Testis (tissue), 3 donors: Measurements from ENCODE around the gene ZNF853. TPM values are rescaled to one million over a fixed set of nuclear protein-coding genes. Genes with fewer than 3 reads are reported as not detected.

Experiments used
- DNase-seq: peaks from one replicate; pipeline ENCODE4 v3.0.0-alpha.2; 2019
- H3K27ac ChIP-seq, 2 donors: fragments of 200-600 bp; sonication (generic); one replicate each; pipeline ENCODE4 v1.5.1; 2019
- H3K27me3 ChIP-seq: fragments of 200-600 bp; sonication (generic); one replicate; pipeline ENCODE4 v1.5.1; 2019
- H3K36me3 ChIP-seq: fragments of 200-600 bp; sonication (generic); one replicate; pipeline ENCODE4 v1.5.1; 2017; ENCODE audit warnings: low read depth; ENCODE audit errors: missing control alignments
- H3K4me1 ChIP-seq: fragments of 200-600 bp; sonication (generic); one replicate; pipeline ENCODE4 v1.5.1; 2019
- H3K4me3 ChIP-seq, 2 donors: fragments of 200-600 bp; sonication (generic); one replicate each; pipeline ENCODE4 v1.5.1; 2017 to 2019
- H3K9me3 ChIP-seq: fragments of 200-600 bp; sonication (generic); one replicate; pipeline ENCODE4 v1.5.1; 2017
- POLR2A ChIP-seq: fragments of 450-650 bp; IDR thresholded peaks from one replicate; pipeline ENCODE4 v1.6.1; 2017; ENCODE audit warnings: antibody characterized with exemption, mild to moderate bottlenecking, moderate library complexity
- WGBS, 2 donors: methylation state at CpG; one replicate each; pipeline ENCODE4 v1.1.5; 2018; 5-methylcytosine and 5-hydroxymethylcytosine counted together
- intact Hi-C: fragments of 100-400 bp; cut with DNase I; formaldehyde crosslinking; loops from one replicate; pipeline ENCODE4 v1.15.1; 2023; ENCODE audit warnings: low total_unique reads
- polyA plus RNA-seq: library from polyadenylated mRNA; stranded (reverse); fragments of 350-450 nt; fragmentation: Illumina TruSeq; extraction: RNeasy Lipid Tissue Mini Kit (QIAGEN cat#74804); gene quantifications from one replicate; pipeline ENCODE4 v1.2.3, GENCODE V29; 2014; ENCODE audit warnings: low read depth, low replicate concordance; ENCODE audit not compliant: insufficient read depth
- total RNA-seq, 2 donors: library from RNA; depleted of rRNA; stranded (reverse); fragments of >200 nt; gene quantifications; one replicate each; pipeline ENCODE4 v1.2.3, GENCODE V29; 2016
- TF ChIP-seq, protein P1 (sequence below), 3 experiments: fragments of 450-650 bp in 2 of 3; fragments of 200-600 bp in 1 of 3; sonication (generic) in 1 of 3; IDR thresholded peaks; one replicate each; pipeline ENCODE4 v1.5.1; 2016 to 2019; ENCODE audit warnings: antibody characterized with exemption in 3 of 3, mild to moderate bottlenecking in 2 of 3, moderate library complexity in 1 of 3

Gene ZNF853
- total and polyA plus RNA-seq, 3 donors from 2014 or later, result 8.7 to 9.4 (median 8.8) TPM

DNA sequence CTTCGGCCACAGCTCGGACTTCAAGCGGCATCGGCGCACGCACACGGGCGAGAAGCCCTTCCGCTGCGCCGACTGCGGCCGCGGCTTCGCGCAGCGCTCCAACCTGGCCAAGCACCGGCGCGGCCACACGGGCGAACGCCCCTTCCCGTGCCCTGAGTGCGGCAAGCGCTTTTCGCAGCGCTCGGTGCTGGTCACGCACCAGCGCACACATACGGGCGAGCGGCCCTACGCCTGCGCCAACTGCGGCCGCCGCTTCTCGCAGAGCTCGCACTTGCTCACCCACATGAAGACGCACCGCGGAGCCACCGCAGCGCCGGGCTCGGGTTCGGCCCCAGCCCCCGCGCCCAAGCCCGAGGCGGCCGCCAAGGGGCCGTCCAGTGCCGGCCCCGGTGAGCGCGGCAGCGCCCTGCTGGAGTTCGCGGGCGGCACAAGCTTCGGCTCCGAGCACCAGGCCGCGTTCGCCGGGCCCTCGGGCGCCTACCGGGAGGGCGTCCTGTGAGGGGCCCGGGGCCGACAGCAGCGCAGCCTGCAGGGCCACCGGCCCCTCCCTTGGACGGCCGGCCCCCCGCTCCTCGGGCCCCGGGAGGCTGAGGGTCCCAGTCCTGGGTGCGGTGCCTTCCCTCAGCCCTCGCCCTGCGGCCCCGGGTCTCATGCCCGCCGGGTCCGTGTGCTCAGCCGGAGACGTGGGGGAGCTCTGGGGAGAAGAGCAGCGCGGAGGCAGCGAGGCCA, 38.9 kb downstream of the ZNF853 start:
- WGBS, 2 donors, result 82 to 98% methylated on average over 25 to 91 of the region's 94 CpGs
- H3K27ac ChIP-seq, result no peak overlapping the region
- H3K4me1 ChIP-seq, result no peaks in the 10 kb centered on the region
- H3K36me3 ChIP-seq, result no peaks in the 10 kb centered on the region
- no peaks in the 10 kb centered on the region for H3K27me3 ChIP-seq
- intact Hi-C loops, result no loop called here
- no peaks in the 10 kb centered on the region for H3K9me3 ChIP-seq
- H3K4me3 ChIP-seq, result peak overlapping the region; percentile 18 to 51
- no peak for DNase-seq
- no peak for TF ChIP-seq POLR2A
- TF ChIP-seq, protein P1, sequence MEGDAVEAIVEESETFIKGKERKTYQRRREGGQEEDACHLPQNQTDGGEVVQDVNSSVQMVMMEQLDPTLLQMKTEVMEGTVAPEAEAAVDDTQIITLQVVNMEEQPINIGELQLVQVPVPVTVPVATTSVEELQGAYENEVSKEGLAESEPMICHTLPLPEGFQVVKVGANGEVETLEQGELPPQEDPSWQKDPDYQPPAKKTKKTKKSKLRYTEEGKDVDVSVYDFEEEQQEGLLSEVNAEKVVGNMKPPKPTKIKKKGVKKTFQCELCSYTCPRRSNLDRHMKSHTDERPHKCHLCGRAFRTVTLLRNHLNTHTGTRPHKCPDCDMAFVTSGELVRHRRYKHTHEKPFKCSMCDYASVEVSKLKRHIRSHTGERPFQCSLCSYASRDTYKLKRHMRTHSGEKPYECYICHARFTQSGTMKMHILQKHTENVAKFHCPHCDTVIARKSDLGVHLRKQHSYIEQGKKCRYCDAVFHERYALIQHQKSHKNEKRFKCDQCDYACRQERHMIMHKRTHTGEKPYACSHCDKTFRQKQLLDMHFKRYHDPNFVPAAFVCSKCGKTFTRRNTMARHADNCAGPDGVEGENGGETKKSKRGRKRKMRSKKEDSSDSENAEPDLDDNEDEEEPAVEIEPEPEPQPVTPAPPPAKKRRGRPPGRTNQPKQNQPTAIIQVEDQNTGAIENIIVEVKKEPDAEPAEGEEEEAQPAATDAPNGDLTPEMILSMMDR (IDR thresholded peaks at IDR 0.05), result no peak

DNA sequence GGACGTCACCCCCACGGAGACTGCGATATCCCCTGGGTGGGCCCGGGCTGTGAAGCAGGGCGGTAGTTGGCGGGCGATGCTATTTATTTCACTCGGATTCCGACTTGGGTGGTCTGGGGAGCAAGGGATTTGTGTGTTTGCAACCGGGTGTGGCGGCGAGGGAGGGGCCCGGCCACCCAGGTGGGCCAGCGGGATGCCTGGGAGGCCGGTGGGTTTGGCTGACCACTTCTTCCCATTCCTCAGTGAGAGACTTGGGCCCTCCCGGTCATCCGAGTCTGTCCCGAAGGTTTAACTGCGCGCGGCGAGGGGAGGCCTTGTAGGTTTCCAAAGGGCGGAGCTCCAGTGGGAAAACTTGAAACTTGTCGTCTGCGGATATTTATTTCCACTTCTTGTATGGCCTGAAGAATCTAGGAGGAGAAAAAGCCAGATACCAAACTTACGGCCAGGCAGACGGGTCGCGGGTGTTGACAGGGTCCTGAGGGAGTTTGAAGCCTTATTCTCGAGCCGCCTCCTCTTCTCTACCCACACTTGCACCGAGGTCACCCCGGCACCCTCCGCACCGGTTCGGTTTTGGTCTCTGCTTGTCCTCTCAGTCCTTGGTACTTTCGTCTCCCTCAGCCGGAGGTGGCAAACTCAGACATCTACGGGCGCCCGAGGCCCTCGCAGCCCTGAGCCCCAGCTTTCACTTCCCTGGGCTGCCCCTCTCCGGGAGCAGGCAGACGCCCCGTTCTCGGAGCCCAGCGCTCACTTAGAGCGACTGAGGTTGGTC, 39.6 kb downstream of the ZNF853 start:
- no peaks in the 10 kb centered on the region for H3K4me1 ChIP-seq
- no peaks in the 10 kb centered on the region for H3K27me3 ChIP-seq
- intact Hi-C loops, result no loop called here
- TF ChIP-seq, protein P1 (IDR thresholded peaks at IDR 0.05), result no peak
- no peak for TF ChIP-seq POLR2A
- H3K36me3 ChIP-seq, result no peaks in the 10 kb centered on the region
- H3K27ac ChIP-seq, result no peak overlapping the region
- DNase-seq, result no peak
- 62 to 71% methylated on average over 28 to 48 of the region's 48 CpGs for WGBS, 2 donors
- peak overlapping the region in 1 of 2 donors; percentile 51 for H3K4me3 ChIP-seq
- no peaks in the 10 kb centered on the region for H3K9me3 ChIP-seq

DNA sequence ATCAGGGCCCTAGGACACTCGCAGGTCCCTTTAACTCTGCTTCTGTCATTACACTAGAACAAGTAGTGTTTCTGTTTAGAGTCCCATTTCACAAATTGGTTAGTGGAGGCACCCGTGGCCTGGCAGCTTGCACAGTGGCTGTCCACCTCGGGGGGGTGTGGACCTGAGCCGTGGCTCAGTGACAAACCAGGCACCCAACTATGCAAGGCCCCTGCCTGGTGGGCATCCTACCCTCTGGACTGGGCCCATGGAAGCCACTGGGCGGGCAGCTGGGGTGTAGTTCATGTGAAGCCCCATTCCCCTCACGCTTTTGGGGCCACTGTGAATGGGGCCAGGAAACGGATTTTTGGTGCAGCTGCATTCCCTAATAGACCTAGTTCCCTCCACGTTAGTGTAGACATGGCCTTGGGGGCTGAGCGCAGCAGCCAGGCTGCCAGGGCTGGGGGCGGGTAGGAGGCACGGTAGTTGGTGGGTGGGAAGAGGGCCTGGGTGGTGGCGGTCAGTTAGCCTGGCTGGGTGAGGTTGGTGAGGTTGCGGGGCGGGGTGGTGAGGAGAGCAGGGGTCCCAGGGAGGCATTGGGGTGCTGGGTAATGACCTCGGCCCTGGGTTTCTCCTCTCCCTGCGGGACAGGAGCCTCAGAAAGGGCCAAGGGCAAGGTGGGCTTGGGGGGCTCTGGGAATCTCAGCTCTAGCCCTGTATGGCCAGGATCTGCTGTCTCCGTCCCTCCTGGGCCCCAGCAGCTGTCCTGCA, 40.4 kb downstream of the ZNF853 start:
- Histone ChIP-seq H3K36me3 (no peaks in the 10 kb centered on the region), H3K27me3 (no peaks in the 10 kb centered on the region), H3K4me1 (no peaks in the 10 kb centered on the region), H3K9me3 (no peaks in the 10 kb centered on the region), H3K27ac (no peak overlapping the region), H3K4me3 (no peak overlapping the region)
- no peak for TF ChIP-seq POLR2A
- TF ChIP-seq, protein P1 (IDR thresholded peaks at IDR 0.05), result no peak
- WGBS, 2 donors, result 73 to 80% methylated on average over 15 to 17 of the region's 17 CpGs
- intact Hi-C loops, result no loop called here
- no peak for DNase-seq

DNA sequence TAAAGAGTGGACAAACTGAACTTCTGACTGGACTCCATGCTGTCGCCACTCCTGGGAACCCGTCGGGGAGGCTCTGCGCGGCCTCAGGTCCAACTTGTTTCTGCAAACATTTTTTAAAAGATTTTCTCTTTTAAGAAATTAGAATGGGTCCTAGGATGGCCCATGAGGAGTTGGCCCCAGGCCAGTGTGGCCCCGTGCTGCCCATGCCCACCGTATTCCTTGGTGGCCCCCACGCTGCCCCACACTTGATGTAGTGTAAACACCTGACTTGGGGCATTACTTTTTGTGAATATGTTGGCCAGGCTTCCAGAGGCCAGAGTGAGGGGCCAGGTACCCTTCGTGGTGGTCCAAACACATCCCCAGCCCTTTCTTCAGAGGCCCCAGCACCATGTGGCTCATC, 41.0 kb downstream of the ZNF853 start:
- WGBS, 2 donors, result 75 to 89% methylated on average over 9 of the region's 9 CpGs
- Histone ChIP-seq H3K4me1 (no peaks in the 10 kb centered on the region), H3K36me3 (no peaks in the 10 kb centered on the region), H3K4me3 (no peak overlapping the region), H3K9me3 (no peaks in the 10 kb centered on the region), H3K27me3 (no peaks in the 10 kb centered on the region), H3K27ac (no peak overlapping the region)
- TF ChIP-seq, protein P1 (IDR thresholded peaks at IDR 0.05), result no peak
- no peak for TF ChIP-seq POLR2A
- intact Hi-C loops, result no loop called here
- no peak for DNase-seq
